NOMO-1 treated with DMSO at 0.1 percent for 48 hours (cell line): Measurements from ENCODE around the gene BCAS3.
"Not testable (repeated sequence)": the region's sequence is repeated elsewhere in the genome, so short reads cannot be mapped to it uniquely, and the experiment has no call there.

Experiments used
- DNase-seq: peaks from one replicate; lab custom pipeline; 2025; ENCODE audit not compliant: unreplicated experiment; lab: John Stamatoyannopoulos, UW

BCAS3 gene

DNA sequence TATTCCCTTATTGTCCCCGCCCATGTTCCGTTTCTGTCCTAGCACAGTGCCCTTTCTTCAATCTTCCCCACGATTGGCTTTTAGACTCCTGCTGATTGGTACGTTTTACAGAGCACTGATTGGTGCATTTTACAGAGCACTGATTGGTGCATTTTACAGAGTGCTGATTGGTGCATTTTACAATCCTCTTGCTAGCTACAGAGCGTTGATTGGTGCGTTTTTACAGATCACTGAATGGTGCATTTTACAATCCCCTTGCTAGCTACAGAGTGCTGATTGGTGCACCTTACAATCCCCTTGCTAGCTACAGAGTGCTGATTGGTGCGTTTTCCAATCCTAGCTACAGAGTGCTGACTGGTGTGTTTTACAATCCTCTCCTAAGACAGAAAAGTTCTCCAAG, 3.0 kb upstream of the BCAS3 start:
- not testable (repeated sequence) for DNase-seq

DNA sequence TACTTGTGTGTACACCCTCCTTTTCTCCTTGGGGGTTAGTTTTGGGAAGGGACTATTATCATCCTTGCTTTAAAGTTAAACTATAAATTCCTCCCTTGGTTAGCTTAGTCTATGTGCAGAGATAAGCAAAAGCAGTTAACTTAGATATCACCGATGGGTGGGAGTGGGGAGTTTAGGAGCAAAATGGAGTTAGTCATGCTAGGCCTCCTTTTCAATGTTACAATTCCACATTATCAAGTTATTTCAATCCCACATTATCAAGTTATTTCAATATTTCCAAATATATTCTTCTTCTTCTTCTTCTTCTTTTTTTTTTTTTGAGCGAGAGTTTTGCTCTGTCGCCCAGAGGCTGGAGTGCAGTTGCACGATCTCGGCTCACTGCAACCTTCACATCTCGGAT, 1.7 kb upstream of the BCAS3 start:
- DNase-seq, result no peak

DNA sequence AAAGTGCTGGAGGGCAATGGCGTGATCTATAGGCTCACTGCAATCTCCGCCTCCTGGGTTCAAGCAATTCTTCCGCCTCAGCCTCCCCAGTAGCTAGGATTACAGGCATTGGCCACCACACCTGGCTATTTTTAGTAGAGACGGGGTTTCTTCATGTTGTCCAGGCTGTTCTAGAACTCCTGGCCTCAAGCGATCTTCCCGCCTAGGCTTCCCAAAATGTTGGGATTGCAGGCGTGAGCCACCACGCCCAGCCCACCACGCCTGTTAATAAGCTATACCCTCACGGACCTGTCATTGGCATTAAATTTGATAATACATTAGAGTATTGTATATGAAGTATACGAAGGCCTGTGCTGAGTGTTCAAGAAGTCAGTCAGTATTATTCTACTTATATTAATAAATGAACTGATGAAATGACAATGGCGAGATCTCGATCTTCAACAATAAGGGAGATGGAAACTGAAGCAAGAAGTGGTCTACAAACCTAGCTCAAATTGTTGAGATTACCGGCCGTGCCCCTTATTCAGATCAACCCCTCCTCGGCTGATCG, 818 bp upstream of the BCAS3 start:
- no peak for DNase-seq

GRCh38 chr17:60678118-60678444, 430 bp downstream of the BCAS3 start:
- no peak for DNase-seq

DNA sequence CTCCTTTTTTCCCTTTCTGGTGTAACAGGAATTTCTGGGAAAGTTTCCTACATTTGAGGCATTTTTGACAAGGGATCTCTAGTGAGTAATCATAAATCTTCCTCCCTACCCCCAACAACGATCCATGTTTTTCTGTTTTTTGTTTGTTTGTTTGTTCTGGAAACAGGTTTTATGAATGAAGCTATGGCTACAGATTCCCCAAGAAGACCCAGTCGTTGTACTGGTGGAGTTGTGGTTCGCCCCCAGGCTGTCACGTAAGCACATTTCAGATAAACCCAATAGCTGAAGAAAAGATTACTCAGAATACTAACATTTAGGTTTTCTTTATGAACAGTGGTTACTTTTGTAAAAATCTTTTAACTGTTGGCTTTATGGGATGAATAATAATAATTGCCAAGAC, 1.6 kb downstream of the BCAS3 start:
- DNase-seq, result no peak

DNA sequence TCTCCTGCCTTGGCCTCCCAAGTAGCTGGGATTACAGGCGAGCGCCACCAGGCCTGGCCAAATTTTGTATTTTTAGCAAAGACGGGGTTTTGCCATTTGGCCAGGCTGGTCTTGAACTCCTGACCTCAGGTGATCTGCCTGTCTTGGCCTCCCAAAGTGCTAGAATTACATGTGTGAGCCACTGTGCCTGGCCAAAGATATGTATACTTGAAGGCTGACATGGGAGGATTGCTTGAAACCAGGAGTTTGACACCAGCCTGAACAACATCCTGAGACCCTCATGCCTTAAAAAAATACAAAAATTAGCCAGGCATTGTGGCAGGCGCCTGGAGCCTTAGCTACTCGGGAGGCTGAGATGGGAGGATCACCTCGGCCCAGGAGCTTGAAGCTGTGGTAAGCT, 3.1 kb downstream of the BCAS3 start:
- no peak for DNase-seq

- DNase-seq, result no peak
Observed at GRCh38 chr17:60685437-60685836, 7.8 kb downstream of the BCAS3 start.

GRCh38 chr17:60695960-60696359, 18.3 kb downstream of the BCAS3 start:
- no peak for DNase-seq

DNA sequence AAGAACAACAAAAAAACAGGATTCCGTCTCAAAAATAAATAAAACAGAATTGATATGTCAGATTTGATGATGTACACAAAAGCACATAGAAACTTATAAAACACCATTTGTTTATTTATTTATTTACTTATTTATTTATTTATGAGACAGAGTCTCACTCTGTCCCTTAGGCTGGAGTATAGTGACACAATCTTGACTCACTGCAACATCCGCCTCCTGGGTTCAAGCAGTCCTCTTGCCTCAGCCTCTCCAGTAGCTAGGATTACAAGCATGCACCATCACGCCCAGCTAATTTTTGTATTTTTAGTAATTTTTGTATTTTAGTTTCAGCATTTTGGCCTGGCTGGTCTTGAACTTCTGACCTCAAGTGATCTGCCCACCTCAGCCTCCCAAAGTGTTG, 21.4 kb downstream of the BCAS3 start:
- no peak for DNase-seq

DNA sequence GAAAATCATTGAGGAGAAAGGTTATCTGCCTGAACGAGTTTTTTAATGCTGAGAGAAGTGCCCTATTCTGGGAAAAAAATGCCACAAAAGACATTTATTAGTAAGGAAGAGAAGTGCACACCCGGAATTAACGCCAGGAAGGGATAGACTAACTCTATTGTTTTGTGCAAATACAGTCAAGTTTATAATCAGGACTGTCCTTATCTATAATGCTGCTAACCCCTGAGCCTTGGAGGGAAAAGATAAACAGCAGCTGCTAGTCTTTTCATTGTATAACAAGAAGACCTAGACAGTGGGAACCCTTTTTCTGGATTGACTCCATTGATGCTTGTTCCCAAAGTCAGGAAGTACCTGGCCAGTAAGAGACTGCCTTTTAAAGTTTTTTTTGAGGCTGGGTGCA, 26.5 kb downstream of the BCAS3 start:
- no peak for DNase-seq

GRCh38 chr17:60712675-60713074, 35.0 kb downstream of the BCAS3 start:
- no peak for DNase-seq

- no peak for DNase-seq
Observed at GRCh38 chr17:60713608-60714007, 36.0 kb downstream of the BCAS3 start.

GRCh38 chr17:60716766-60717165, 39.1 kb downstream of the BCAS3 start:
- no peak for DNase-seq

DNA sequence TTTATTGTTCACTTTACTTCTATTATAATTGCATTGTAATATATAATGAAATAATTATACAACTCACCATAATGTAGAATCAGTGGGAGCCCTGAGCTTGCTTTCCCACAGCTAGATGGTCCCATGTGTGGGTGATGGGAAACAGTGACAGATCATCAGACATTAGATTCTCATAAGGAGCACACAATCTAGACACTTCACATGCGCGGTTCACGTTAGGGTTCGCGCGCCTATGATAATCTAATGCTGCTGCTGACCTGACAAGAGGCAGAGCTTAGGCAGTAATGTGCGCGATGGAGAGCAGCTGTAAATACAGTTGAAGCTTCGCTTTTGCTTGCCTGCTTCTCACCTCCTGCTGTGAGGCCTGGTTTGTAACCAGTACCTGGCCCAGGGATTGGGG, 40.2 kb downstream of the BCAS3 start:
- DNase-seq, result no peak

DNA sequence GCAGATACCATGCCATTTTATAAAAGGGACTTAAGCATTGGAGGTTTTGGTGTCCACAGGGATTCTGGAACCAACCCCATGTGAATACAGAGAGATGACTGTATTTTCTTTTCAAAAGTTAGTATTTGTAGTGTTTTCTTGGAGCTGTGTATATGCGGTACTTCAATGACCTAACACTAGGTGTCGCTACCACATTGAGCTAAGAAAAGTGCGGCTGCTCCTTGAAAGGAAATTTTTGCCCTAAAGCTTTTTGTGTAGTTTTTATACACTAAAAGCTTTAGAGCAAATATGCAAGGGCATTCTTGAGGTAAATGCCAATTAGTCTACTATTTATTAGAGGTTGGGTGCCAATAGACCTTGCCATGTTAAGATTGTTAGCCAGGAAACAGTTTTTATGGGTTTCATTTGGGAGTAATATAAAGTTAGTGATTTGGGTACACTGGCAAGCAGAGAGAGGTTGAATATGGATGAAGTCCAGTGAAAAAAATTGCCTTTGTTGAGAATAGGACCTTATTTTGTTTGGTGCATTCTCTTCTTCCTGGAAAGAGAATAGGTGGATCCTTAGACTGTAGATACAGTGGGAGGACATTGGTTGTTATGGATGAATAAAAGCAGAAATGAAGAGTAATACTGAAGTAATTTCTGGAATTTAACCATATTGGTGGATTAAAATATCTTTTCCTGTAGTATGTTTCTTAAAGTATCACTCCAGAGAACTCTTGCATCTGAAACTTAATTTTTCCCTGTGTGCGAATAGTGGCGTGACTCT, 43.3 kb downstream of the BCAS3 start:
- DNase-seq, result peak; percentile 60

GRCh38 chr17:60724647-60725046, 47.0 kb downstream of the BCAS3 start:
- DNase-seq, result no peak

DNA sequence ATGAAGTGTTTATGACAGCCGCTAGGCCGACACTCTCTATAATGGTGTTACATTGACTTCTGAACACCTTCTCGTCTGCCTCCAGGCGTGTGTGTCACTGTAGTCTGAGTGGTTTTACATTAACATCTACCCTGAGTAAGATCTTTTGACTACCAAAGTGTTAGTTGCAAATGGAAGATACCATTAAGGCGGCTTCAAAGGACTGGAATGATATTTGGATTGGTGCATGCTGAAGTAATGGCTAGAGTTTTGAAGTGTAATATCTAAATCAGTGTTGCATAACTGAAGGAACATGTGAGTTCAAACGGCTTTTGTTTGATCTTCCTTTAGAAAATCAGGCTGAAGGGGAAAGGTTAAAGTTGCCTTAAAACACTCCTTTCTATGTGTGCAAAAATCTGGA, 52.2 kb downstream of the BCAS3 start:
- DNase-seq, result no peak

GRCh38 chr17:60730273-60730672, 52.6 kb downstream of the BCAS3 start:
- no peak for DNase-seq

DNA sequence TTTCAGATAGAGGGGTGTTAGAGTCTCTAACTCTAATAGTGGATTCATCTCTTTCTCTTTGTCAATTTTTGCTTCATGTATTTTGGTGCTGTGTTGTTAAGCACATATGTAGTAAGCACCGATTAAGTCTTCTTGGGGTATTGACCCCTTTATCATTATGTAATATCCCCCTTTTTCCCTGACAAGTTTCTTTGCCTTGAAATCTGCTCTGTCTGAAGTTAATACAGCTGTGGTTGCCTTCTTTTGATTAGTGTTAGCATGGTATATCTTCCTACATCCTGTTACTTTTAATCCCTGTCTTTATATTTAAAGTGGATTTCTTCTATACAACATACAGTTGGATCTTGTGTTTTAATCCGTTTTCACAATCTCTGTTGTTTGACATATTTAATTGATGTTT, 60.6 kb downstream of the BCAS3 start:
- no peak for DNase-seq

GRCh38 chr17:60740584-60740983, 62.9 kb downstream of the BCAS3 start:
- DNase-seq, result no peak

- no peak for DNase-seq
Observed at GRCh38 chr17:60741031-60741430, 63.4 kb downstream of the BCAS3 start.

DNA sequence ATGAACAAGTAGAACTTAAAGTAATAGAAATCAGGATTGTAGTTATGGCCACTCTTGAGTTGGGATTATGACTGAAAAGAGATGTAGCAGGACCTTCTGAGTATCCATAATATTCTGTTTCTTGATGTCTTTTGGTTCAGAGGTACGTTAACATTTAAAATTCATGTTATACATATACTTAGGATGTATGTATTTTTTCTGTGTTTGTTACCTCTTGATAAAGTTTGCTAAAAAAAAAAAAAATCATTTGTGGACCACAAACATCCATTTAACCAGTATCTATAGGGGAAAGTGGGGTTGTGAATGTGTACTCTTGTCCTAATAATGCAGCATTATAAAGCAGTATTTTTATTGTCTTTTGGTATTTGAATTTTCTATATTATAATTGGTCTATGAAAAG, 65.6 kb downstream of the BCAS3 start:
- DNase-seq, result no peak

- no peak for DNase-seq
Observed at GRCh38 chr17:60743799-60744198, 66.1 kb downstream of the BCAS3 start.
